Measurements from ENCODE around the gene TRPM8. TPM values are rescaled to one million over a fixed set of nuclear protein-coding genes. Genes with fewer than 3 reads are reported as not detected.

Gene TRPM8
- total and polyA plus RNA-seq, 8 donors: not detected

DNA sequence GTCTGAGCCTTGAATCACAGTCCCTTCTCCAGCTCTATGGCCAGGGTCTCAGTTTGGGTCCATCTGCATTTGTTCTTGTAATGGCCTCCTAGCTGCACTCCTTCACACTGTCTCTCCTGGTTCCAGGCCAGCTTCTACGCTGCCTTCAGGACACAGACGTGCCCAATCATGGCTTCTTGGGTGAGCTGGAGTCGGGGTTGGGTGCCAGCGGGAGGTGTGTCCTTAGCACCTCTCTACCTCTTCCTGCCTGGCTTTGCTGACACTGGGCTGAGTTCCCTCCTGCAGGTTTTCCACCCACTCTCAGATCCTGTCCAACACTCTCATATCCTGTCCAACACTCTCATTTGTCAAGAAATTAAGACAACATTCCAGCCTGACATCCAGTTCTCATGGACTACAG is 9.6 kb downstream of the TRPM8 start:
- Histone ChIP-seq H3K9me3 (no peaks in the 10 kb centered on the region), H3K27me3 (peaks cover 0 to 56% (median 2%) of the 10 kb centered on the region in 3 donors), H3K4me3 (no peak overlapping the region), H3K27ac (no peak overlapping the region), H3K36me3 (no peaks in the 10 kb centered on the region), H3K4me1 (no peaks in the 10 kb centered on the region)
- no peak for DNase-seq
- no peak for TF ChIP-seq POLR2AphosphoS5 (IDR thresholded peaks at IDR 0.05)
- TF ChIP-seq, protein P1, sequence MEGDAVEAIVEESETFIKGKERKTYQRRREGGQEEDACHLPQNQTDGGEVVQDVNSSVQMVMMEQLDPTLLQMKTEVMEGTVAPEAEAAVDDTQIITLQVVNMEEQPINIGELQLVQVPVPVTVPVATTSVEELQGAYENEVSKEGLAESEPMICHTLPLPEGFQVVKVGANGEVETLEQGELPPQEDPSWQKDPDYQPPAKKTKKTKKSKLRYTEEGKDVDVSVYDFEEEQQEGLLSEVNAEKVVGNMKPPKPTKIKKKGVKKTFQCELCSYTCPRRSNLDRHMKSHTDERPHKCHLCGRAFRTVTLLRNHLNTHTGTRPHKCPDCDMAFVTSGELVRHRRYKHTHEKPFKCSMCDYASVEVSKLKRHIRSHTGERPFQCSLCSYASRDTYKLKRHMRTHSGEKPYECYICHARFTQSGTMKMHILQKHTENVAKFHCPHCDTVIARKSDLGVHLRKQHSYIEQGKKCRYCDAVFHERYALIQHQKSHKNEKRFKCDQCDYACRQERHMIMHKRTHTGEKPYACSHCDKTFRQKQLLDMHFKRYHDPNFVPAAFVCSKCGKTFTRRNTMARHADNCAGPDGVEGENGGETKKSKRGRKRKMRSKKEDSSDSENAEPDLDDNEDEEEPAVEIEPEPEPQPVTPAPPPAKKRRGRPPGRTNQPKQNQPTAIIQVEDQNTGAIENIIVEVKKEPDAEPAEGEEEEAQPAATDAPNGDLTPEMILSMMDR (IDR thresholded peaks at IDR 0.05): no peak
- no peak for TF ChIP-seq EP300 (IDR thresholded peaks at IDR 0.05)
- intact Hi-C loops (cut with DNase I; ENCODE audit: low total_unique reads): no loop called here
- 47 to 80% (median 70%) methylated on average over 4 of the region's 4 CpGs for WGBS, 5 donors

DNA sequence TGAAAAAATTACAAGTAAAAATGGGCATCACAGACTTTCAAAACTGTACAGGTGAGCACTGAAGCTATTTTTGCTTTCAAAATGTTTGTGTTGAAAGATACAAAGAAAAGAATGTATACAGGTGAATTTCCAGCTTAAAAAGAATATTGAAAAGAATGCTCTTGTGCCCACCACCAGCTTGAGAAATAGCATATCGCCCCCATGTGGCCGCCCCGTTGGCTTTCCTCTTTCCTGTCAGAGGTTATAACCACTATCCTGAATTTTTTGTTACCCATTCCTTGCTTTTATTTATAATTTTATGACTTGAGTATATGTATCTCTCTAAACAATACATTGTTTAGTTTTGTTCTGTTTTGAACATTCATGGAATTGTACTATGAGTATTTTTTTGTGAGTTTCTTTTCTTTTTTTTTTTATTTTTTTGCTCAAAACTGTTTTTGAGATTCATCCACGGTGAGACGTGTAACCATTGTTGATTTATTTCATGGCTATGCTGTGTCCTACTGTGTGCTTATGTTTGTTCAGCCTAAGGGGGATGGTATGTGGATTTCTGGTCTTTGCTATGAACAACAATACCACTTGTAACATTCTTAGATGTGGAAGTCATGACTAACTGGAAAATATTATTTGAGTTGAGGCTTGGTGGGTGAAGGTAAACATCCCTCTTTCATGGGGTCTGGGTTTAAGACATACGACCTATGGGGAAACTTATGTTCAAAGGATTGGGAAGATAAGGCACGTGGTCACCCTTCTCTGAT is 11.6 kb downstream of the TRPM8 start:
- H3K27ac ChIP-seq: no peak overlapping the region
- 12 to 29% (median 28%) methylated on average over 7 of the region's 7 CpGs for WGBS, 5 donors
- peaks cover 0 to 49% (median 0%) of the 10 kb centered on the region in 3 donors for H3K27me3 ChIP-seq
- no peaks in the 10 kb centered on the region for H3K9me3 ChIP-seq
- no peak overlapping the region for H3K4me3 ChIP-seq
- DNase-seq: peak; percentile 22 to 33
- H3K4me1 ChIP-seq: no peaks in the 10 kb centered on the region
- H3K36me3 ChIP-seq: no peaks in the 10 kb centered on the region
- intact Hi-C loops (cut with DNase I; ENCODE audit: low total_unique reads): no loop called here
- no peak for TF ChIP-seq POLR2AphosphoS5 (IDR thresholded peaks at IDR 0.05)
- TF ChIP-seq, protein P1 (IDR thresholded peaks at IDR 0.05): peak in 1 of 7 experiments; percentile 26

DNA sequence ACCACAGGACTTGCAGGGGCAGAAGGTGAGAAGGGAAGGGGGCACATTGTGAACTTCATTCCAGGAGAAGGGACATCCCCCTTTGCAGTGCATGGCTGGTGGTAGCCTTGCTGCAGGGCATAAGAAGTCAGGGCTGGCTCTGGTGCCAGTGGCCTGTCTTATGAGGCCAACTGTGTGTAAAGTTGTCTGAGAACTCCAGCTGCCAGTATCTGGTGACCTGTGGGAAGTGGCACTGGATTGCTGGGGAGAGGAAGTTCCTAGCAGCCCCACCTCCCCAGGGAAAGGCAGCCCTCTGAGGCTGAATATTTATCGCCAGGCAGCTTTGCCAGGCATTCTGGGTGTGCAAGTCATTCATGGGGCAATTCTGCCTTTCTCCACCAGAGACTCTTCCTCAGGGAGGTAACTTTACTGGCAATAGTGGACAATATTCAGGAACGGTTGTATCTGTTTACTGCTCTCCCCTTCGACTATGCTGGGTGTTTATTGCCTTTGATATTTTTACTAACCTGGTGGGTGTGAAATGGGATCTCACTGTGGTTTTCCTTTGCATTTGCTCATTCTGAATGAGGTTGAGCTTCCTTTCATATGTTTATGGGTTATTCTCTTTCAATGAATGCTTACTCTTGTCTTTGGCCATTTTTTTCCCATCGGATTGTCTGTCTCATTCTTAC is 12.3 kb downstream of the TRPM8 start:
- Histone ChIP-seq H3K9me3 (no peaks in the 10 kb centered on the region), H3K4me3 (no peak overlapping the region), H3K27me3 (peaks cover 0 to 42% (median 0%) of the 10 kb centered on the region in 3 donors), H3K4me1 (no peaks in the 10 kb centered on the region), H3K27ac (no peak overlapping the region), H3K36me3 (no peaks in the 10 kb centered on the region)
- intact Hi-C loops (cut with DNase I; ENCODE audit: low total_unique reads): no loop called here
- WGBS, 5 donors: 14 to 31% (median 20%) methylated on average over 4 of the region's 4 CpGs
- no peak for TF ChIP-seq POLR2A (IDR thresholded peaks at IDR 0.05)
- TF ChIP-seq POLR2AphosphoS5 (IDR thresholded peaks at IDR 0.05): no peak
- no peak for TF ChIP-seq EP300 (IDR thresholded peaks at IDR 0.05)
- TF ChIP-seq, protein P1 (IDR thresholded peaks at IDR 0.05): no peak
- no peak for DNase-seq

DNA sequence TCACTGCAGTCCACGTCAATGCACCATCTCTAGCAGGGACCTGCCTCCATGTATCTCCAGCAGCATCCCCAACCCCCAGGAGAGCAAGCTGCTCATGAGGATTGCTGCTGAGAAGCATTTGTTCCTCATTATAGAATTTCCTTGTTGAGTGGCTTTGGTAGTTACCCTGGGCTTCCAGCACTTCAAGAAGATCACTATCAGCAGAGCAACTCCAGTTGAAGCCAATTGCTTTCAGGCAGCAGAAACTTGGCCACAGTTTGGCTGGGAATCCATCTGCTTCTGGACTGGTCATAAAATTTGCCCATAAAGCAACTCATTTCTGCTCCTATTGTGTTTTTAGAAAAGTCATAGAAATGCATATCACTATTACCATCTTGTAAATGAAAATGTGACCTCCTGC is 17.4 kb downstream of the TRPM8 start:
- no peaks in the 10 kb centered on the region for H3K36me3 ChIP-seq
- 88 to 100% (median 98%) methylated on average over 1 of the region's 1 CpG for WGBS, 5 donors
- TF ChIP-seq, protein P1 (IDR thresholded peaks at IDR 0.05): no peak
- TF ChIP-seq POLR2AphosphoS5 (IDR thresholded peaks at IDR 0.05) (no peak), POLR2A (IDR thresholded peaks at IDR 0.05) (no peak), EP300 (IDR thresholded peaks at IDR 0.05) (no peak)
- intact Hi-C loops (cut with DNase I; ENCODE audit: low total_unique reads): no loop called here
- no peak overlapping the region for H3K27ac ChIP-seq
- H3K27me3 ChIP-seq: peaks cover 0 to 39% (median 15%) of the 10 kb centered on the region in 3 donors
- no peak for DNase-seq
- no peak overlapping the region for H3K4me3 ChIP-seq
- peaks cover 0 to 8% (median 3%) of the 10 kb centered on the region in 4 donors for H3K4me1 ChIP-seq
- no peaks in the 10 kb centered on the region for H3K9me3 ChIP-seq

Measured in stomach (tissue), 9 donors.